CD4-positive, alpha-beta T cell (primary cell): ENCODE data around the gene KLLN. TPM values are rescaled to one million over a fixed set of nuclear protein-coding genes. Genes with fewer than 3 reads are reported as not detected.
"Not testable (repeated sequence)": the region's sequence is repeated elsewhere in the genome, so short reads cannot be mapped to it uniquely, and the experiment has no call there.

Experiments used
- ATAC-seq: fragments of 200-7000 bp; cut with Tn5 transposase; one replicate; pipeline ENCODE4 v1.10.0; 2022; ENCODE audit warnings: mild to moderate bottlenecking; ENCODE audit not compliant: poor library complexity
- CTCF ChIA-PET: fragments of 350-600 bp; sonication (Branson Sonifier 250); formaldehyde crosslinking; loops from one replicate; lab custom pipeline; 2021; ENCODE audit warnings: antibody characterized with exemption, inconsistent platforms; lab: Charles Lee
- POLR2A ChIA-PET: fragments of 350-600 bp; sonication (Branson Sonifier 250); formaldehyde crosslinking; loops from one replicate; lab custom pipeline; 2021; ENCODE audit warnings: antibody characterized with exemption, inconsistent platforms; lab: Charles Lee
- DNase-seq, 14 experiments: peaks; one replicate each; pipeline ENCODE4 v3.0.0-alpha.2; 2013 to 2020; ENCODE audit warnings: mixed read lengths in 2 of 14
- H3K27ac ChIP-seq, 2 donors: one replicate each; pipeline versions ENCODE4 v1.5.1 to v1.7.0; 2013; ENCODE audit warnings: low read length in 2 of 2, low read depth in 1 of 2, mild to moderate bottlenecking in 1 of 2
- H3K27me3 ChIP-seq, 2 experiments: 1 replicate in 1 of 2; 2 replicates in 1 of 2; pipeline versions ENCODE4 v1.6.1 to v1.7.0; 2013; ENCODE audit warnings: low read length in 2 of 2, control low read depth in 1 of 2, mild to moderate bottlenecking in 1 of 2, moderate library complexity in 1 of 2; ENCODE audit not compliant: insufficient read depth in 2 of 2, control insufficient read depth in 1 of 2
- H3K36me3 ChIP-seq: one replicate; pipeline ENCODE4 v1.6.1; 2013; ENCODE audit warnings: low read length, control low read depth; ENCODE audit not compliant: insufficient read depth
- H3K4me1 ChIP-seq: one replicate; pipeline ENCODE4 v1.6.1; 2013; ENCODE audit warnings: low read length, control low read depth; ENCODE audit not compliant: insufficient read depth
- H3K4me3 ChIP-seq: one replicate; pipeline ENCODE4 v1.5.1; 2013; ENCODE audit warnings: mild to moderate bottlenecking, low read length, moderate library complexity
- H3K9me3 ChIP-seq, 2 experiments: 1 replicate in 1 of 2; 2 replicates in 1 of 2; pipeline versions ENCODE4 v1.6.1 to v1.7.0; 2013; ENCODE audit warnings: low read length in 2 of 2, mild to moderate bottlenecking in 2 of 2, control low read depth in 1 of 2, moderate library complexity in 1 of 2; ENCODE audit not compliant: control insufficient read depth in 1 of 2, insufficient read depth in 1 of 2
- H3K27ac Mint-ChIP-seq: one replicate; pipeline ENCODE4 v1.8.0; 2020; ENCODE audit warnings: mixed read lengths
- H3K27me3 Mint-ChIP-seq: one replicate; pipeline ENCODE4 v1.8.0; 2021; ENCODE audit warnings: mixed read lengths
- H3K36me3 Mint-ChIP-seq: one replicate; pipeline ENCODE4 v1.8.0; 2021; ENCODE audit warnings: low read depth, mixed read lengths
- H3K4me1 Mint-ChIP-seq: one replicate; pipeline ENCODE4 v1.8.0; 2021; ENCODE audit warnings: low read depth, mixed read lengths
- H3K4me3 Mint-ChIP-seq: one replicate; pipeline ENCODE4 v1.8.0; 2020; ENCODE audit warnings: mild to moderate bottlenecking, mixed read lengths
- H3K9me3 Mint-ChIP-seq: one replicate; pipeline ENCODE4 v1.8.0; 2020; ENCODE audit warnings: mixed read lengths
- CTCF ChIP-seq: fragments of 200-600 bp; IDR thresholded peaks from one replicate; pipeline ENCODE4 v1.8.0; 2022; ENCODE audit warnings: antibody characterized with exemption, mild to moderate bottlenecking
- intact Hi-C, 2 experiments: fragments of 100-400 bp; cut with DNase I in 1 of 2; cut with micrococcal nuclease in 1 of 2; formaldehyde crosslinking; loops; one replicate each; pipeline versions ENCODE4 v1.15.1 to v1.9.0; 2023 to 2025; cut with DNase I, micrococcal nuclease
- polyA plus RNA-seq, 2 donors: library from polyadenylated mRNA; unstranded; fragments of 120-200 nt; gene quantifications; one replicate each; pipeline ENCODE4 v1.2.1, GENCODE V29; 2013
- total RNA-seq, 174 experiments: library from RNA in 2 of 174; stranded (reverse) in 2 of 174; gene quantifications; one replicate each; pipeline ENCODE4 v1.2.3 and lab custom pipeline; 2021 to 2026

Gene KLLN, protein sequence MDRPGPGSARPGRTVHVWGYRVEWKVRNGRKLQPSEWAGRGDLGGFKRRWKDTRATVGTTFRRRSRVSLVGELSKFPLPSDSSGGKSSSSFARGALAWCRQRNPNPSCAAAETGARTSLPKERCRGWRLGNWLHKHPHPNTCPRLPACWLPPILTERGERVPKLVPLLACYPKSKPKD
- total RNA-seq (under 1 TPM; 0.33 to 0.36 TPM), total RNA-seq (lab: John Stamatoyannopoulos, UW) (0.38 to 3.4 (median 1.0) reads per million in 172 experiments)
- 0.59 TPM for polyA plus RNA-seq (2013, experiment 1 of 2)
- polyA plus RNA-seq (2013, experiment 2 of 2) = 0.48 TPM

DNA sequence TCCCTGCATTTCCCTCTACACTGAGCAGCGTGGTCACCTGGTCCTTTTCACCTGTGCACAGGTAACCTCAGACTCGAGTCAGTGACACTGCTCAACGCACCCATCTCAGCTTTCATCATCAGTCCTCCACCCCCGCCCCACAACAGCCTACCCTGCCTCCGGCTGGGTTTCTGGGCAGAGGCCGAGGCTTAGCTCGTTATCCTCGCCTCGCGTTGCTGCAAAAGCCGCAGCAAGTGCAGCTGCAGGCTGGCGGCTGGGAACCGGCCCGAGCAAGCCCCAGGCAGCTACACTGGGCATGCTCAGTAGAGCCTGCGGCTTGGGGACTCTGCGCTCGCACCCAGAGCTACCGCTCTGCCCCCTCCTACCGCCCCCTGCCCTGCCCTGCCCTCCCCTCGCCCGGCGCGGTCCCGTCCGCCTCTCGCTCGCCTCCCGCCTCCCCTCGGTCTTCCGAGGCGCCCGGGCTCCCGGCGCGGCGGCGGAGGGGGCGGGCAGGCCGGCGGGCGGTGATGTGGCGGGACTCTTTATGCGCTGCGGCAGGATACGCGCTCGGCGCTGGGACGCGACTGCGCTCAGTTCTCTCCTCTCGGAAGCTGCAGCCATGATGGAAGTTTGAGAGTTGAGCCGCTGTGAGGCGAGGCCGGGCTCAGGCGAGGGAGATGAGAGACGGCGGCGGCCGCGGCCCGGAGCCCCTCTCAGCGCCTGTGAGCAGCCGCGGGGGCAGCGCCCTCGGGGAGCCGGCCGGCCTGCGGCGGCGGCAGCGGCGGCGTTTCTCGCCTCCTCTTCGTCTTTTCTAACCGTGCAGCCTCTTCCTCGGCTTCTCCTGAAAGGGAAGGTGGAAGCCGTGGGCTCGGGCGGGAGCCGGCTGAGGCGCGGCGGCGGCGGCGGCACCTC lies at the start of gene KLLN, which contains the start of gene PTEN:
Gene KLLN, minus strand, starts transcription at position 481 of the 891 bp plus-strand sequence. CDS start 1,046 bp downstream, outside the sequence.
Gene PTEN, plus strand, starts transcription at position 573 of the 891 bp plus-strand sequence. CDS start 845 bp downstream, outside the sequence.
- Histone ChIP-seq H3K27ac (peak within 1 kb of the TSS; percentile 81 to 84), H3K4me1 (peaks cover 22% of the 10 kb centered on the region), H3K36me3 (no peaks in the 10 kb centered on the region), H3K9me3 (no peaks in the 10 kb centered on the region), H3K27me3 (no peaks in the 10 kb centered on the region), H3K4me3 (peak within 1 kb of the TSS; percentile 94)
- Mint-ChIP-seq H3K27ac (peak within 1 kb of the TSS; percentile 92), H3K4me3 (peak within 1 kb of the TSS; percentile 96), H3K27me3 (no peaks in the 10 kb centered on the region), H3K36me3 (peaks cover 39% of the 10 kb centered on the region), H3K9me3 (no peaks in the 10 kb centered on the region), H3K4me1 (peaks cover 54% of the 10 kb centered on the region)
- POLR2A ChIA-PET = interaction anchor here (0.6 to 6.7 kb wide), 35 partner anchors 8 to 1551 kb away, joined by 3 to 168 read pairs (median 8); partner anchors contain the start of genes ATAD1, IFIT2, IFIT5 and RNLS
- intact Hi-C loops = loop anchor here (2.0 to 10.0 kb wide), 8 partner anchors 46 to 952 kb away; partner anchors contain the start of gene ATAD1 (in 1 of the 2)
- ATAC-seq (peak; percentile 28), DNase-seq (peak; percentile 71 to 92 (median 76))
- CTCF ChIA-PET = interaction anchor here (1.3 to 3.6 kb wide), 3 partner anchors 45 to 251 kb away, joined by 3 to 13 read pairs (median 4); partner anchors contain the start of gene ATAD1
- no peak for TF ChIP-seq CTCF

- H3K4me3 Mint-ChIP-seq, DNase-seq, H3K4me1 ChIP-seq, H3K27ac Mint-ChIP-seq, H3K4me3 ChIP-seq, POLR2A ChIA-PET, H3K27me3 Mint-ChIP-seq, H3K27ac ChIP-seq, intact Hi-C loops, H3K27me3 ChIP-seq, ATAC-seq, CTCF ChIA-PET: not testable (repeated sequence)
- Mint-ChIP-seq H3K9me3 (peaks cover 13% of the 10 kb centered on the region), H3K4me1 (peaks cover 72% of the 10 kb centered on the region), H3K36me3 (peaks cover 98% of the 10 kb centered on the region)
- Histone ChIP-seq H3K36me3 (peaks cover 30% of the 10 kb centered on the region), H3K9me3 (peaks cover 12% of the 10 kb centered on the region in 2 experiments)
These were observed 40.1 kb upstream of the KLLN start for GRCh38 chr10:87903396-87903795.

DNA sequence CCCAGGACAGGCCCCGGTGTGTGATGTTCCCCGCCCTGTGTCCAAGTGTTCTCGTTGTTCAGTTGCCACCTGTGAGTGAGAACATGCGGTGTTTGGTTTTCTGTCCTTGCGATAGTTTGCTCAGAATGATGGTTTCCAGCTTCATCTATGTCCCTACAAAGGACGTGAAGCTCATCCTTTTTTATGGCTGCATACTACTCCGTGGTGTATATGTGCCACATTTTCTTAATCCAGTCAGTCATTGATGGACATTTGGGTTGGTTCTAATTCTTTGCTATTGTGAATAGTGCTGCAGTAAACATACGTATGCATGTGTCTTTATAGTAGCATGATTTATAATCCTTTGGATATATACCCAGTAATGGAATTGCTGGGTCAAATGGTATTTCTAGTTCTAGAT lies 34.6 kb upstream of the KLLN start:
- H3K27ac Mint-ChIP-seq, CTCF ChIA-PET, H3K9me3 Mint-ChIP-seq, H3K4me3 Mint-ChIP-seq, POLR2A ChIA-PET, H3K27me3 Mint-ChIP-seq, ATAC-seq, intact Hi-C loops, DNase-seq, H3K27ac ChIP-seq, H3K4me3 ChIP-seq, H3K27me3 ChIP-seq, H3K4me1 ChIP-seq, H3K9me3 ChIP-seq: not testable (repeated sequence)
- peaks cover 99% of the 10 kb centered on the region for H3K36me3 Mint-ChIP-seq
- peaks cover 17% of the 10 kb centered on the region for H3K36me3 ChIP-seq
- H3K4me1 Mint-ChIP-seq = peaks cover 70% of the 10 kb centered on the region
